Neural cell (in vitro differentiated cells): ENCODE measurements around the gene APBB2.

ENCODE experiments used
- EZH2 ChIP-seq: fragments of 200-600, 300-800 bp; shearing (Covaris generic), sonication (generic); IDR thresholded peaks from 2 replicates; pipeline ENCODE4 v1.6.1; 2014; ENCODE audit warnings: antibody characterized with exemption, low read length, borderline replicate concordance, mild to moderate bottlenecking; ENCODE audit not compliant: insufficient read depth, poor library complexity, severe bottlenecking
- RAD21 ChIP-seq: fragments of 450-650 bp; conservative IDR thresholded peaks from 2 replicates; pipeline ENCODE4 v1.6.1; 2014; ENCODE audit warnings: antibody characterized with exemption, mild to moderate bottlenecking, moderate library complexity
- SMC3 ChIP-seq: fragments of 450-650 bp; conservative IDR thresholded peaks from 2 replicates; pipeline ENCODE4 v1.6.1; 2014; ENCODE audit warnings: antibody characterized with exemption, mild to moderate bottlenecking, moderate library complexity; ENCODE audit not compliant: poor library complexity
- TF ChIP-seq, protein P1 (sequence below): fragments of 450-650 bp; IDR thresholded peaks from 2 replicates; pipeline ENCODE4 v1.5.1; 2014; ENCODE audit warnings: antibody characterized with exemption, mild to moderate bottlenecking, moderate library complexity; ENCODE audit not compliant: poor library complexity, severe bottlenecking
- TF ChIP-seq, protein P2 (sequence below): IDR thresholded peaks from 2 replicates; pipeline ENCODE4 v1.6.1; 2012; ENCODE audit warnings: borderline replicate concordance

DNA sequence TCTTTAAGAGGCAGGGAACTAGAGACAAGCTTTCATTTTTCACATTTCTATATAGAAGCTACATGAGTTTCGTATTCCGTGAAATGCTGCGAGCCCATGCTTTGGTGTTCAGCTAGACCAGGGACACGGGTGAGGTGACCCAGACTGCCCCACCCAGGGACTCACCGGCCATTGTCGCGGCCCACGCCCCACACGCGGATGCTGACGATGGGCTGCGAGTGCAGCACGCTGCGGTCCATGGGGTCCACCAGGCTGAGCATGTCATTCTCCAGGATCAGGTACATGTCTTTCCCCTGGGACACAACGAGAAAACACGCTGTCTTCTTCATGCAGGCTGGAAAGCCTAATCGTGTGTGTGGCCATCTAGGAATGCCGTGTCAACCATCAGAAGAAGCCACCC is 324.1 kb downstream of the APBB2 start:
- TF ChIP-seq, protein P1, sequence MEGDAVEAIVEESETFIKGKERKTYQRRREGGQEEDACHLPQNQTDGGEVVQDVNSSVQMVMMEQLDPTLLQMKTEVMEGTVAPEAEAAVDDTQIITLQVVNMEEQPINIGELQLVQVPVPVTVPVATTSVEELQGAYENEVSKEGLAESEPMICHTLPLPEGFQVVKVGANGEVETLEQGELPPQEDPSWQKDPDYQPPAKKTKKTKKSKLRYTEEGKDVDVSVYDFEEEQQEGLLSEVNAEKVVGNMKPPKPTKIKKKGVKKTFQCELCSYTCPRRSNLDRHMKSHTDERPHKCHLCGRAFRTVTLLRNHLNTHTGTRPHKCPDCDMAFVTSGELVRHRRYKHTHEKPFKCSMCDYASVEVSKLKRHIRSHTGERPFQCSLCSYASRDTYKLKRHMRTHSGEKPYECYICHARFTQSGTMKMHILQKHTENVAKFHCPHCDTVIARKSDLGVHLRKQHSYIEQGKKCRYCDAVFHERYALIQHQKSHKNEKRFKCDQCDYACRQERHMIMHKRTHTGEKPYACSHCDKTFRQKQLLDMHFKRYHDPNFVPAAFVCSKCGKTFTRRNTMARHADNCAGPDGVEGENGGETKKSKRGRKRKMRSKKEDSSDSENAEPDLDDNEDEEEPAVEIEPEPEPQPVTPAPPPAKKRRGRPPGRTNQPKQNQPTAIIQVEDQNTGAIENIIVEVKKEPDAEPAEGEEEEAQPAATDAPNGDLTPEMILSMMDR = no peak
- no peak for TF ChIP-seq SMC3
- TF ChIP-seq, protein P2, sequence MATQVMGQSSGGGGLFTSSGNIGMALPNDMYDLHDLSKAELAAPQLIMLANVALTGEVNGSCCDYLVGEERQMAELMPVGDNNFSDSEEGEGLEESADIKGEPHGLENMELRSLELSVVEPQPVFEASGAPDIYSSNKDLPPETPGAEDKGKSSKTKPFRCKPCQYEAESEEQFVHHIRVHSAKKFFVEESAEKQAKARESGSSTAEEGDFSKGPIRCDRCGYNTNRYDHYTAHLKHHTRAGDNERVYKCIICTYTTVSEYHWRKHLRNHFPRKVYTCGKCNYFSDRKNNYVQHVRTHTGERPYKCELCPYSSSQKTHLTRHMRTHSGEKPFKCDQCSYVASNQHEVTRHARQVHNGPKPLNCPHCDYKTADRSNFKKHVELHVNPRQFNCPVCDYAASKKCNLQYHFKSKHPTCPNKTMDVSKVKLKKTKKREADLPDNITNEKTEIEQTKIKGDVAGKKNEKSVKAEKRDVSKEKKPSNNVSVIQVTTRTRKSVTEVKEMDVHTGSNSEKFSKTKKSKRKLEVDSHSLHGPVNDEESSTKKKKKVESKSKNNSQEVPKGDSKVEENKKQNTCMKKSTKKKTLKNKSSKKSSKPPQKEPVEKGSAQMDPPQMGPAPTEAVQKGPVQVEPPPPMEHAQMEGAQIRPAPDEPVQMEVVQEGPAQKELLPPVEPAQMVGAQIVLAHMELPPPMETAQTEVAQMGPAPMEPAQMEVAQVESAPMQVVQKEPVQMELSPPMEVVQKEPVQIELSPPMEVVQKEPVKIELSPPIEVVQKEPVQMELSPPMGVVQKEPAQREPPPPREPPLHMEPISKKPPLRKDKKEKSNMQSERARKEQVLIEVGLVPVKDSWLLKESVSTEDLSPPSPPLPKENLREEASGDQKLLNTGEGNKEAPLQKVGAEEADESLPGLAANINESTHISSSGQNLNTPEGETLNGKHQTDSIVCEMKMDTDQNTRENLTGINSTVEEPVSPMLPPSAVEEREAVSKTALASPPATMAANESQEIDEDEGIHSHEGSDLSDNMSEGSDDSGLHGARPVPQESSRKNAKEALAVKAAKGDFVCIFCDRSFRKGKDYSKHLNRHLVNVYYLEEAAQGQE = no peak
- no peak for TF ChIP-seq EZH2
- no peak for TF ChIP-seq RAD21
